HL-60 (cell line): ENCODE data around the gene PAQR8.

ENCODE experiments used
- TF ChIP-seq, protein P1 (sequence below): IDR thresholded peaks from one replicate; pipeline ENCODE4 v1.5.1; 2011; ENCODE audit warnings: low read length, control low read depth, inconsistent platforms; ENCODE audit not compliant: insufficient read depth
- TF ChIP-seq, protein P2 (sequence below): IDR thresholded peaks from 2 replicates; pipeline ENCODE4 v1.6.1; 2012; ENCODE audit warnings: low read depth; ENCODE audit not compliant: insufficient replicate concordance

- TF ChIP-seq, protein P1, sequence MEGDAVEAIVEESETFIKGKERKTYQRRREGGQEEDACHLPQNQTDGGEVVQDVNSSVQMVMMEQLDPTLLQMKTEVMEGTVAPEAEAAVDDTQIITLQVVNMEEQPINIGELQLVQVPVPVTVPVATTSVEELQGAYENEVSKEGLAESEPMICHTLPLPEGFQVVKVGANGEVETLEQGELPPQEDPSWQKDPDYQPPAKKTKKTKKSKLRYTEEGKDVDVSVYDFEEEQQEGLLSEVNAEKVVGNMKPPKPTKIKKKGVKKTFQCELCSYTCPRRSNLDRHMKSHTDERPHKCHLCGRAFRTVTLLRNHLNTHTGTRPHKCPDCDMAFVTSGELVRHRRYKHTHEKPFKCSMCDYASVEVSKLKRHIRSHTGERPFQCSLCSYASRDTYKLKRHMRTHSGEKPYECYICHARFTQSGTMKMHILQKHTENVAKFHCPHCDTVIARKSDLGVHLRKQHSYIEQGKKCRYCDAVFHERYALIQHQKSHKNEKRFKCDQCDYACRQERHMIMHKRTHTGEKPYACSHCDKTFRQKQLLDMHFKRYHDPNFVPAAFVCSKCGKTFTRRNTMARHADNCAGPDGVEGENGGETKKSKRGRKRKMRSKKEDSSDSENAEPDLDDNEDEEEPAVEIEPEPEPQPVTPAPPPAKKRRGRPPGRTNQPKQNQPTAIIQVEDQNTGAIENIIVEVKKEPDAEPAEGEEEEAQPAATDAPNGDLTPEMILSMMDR = no peak
- TF ChIP-seq, protein P2, sequence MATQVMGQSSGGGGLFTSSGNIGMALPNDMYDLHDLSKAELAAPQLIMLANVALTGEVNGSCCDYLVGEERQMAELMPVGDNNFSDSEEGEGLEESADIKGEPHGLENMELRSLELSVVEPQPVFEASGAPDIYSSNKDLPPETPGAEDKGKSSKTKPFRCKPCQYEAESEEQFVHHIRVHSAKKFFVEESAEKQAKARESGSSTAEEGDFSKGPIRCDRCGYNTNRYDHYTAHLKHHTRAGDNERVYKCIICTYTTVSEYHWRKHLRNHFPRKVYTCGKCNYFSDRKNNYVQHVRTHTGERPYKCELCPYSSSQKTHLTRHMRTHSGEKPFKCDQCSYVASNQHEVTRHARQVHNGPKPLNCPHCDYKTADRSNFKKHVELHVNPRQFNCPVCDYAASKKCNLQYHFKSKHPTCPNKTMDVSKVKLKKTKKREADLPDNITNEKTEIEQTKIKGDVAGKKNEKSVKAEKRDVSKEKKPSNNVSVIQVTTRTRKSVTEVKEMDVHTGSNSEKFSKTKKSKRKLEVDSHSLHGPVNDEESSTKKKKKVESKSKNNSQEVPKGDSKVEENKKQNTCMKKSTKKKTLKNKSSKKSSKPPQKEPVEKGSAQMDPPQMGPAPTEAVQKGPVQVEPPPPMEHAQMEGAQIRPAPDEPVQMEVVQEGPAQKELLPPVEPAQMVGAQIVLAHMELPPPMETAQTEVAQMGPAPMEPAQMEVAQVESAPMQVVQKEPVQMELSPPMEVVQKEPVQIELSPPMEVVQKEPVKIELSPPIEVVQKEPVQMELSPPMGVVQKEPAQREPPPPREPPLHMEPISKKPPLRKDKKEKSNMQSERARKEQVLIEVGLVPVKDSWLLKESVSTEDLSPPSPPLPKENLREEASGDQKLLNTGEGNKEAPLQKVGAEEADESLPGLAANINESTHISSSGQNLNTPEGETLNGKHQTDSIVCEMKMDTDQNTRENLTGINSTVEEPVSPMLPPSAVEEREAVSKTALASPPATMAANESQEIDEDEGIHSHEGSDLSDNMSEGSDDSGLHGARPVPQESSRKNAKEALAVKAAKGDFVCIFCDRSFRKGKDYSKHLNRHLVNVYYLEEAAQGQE = no peak
Measured at GRCh38 chr6:52317211-52317610, 44.7 kb upstream of the PAQR8 start.
